HG03342 (cell line): ENCODE results near the gene FDX2.
"Not testable (repeated sequence)": the region's sequence is repeated elsewhere in the genome, so short reads cannot be mapped to it uniquely, and the experiment has no call there.

Experiments used
- ATAC-seq: cut with Tn5 transposase; IDR thresholded peaks from one replicate; pipeline ENCODE4 v1.9.1; 2021; ENCODE audit warnings: mild to moderate bottlenecking, moderate library complexity; ENCODE audit not compliant: unreplicated experiment

FDX2 gene

GRCh38 chr19:10315335-10316214, at the start of gene FDX2:
FDX2 (minus strand) TSS chr19:10316015; CDS start chr19:10315996, 19 bp downstream.
- ATAC-seq: no peak

GRCh38 chr19:10365518-10365917, 49.7 kb upstream of the FDX2 start:
- ATAC-seq: no peak

- ATAC-seq: no peak
These were observed 48.8 kb upstream of the FDX2 start for GRCh38 chr19:10364644-10365043.

- ATAC-seq: no peak
These were observed 48.0 kb upstream of the FDX2 start for GRCh38 chr19:10363789-10364281.

DNA sequence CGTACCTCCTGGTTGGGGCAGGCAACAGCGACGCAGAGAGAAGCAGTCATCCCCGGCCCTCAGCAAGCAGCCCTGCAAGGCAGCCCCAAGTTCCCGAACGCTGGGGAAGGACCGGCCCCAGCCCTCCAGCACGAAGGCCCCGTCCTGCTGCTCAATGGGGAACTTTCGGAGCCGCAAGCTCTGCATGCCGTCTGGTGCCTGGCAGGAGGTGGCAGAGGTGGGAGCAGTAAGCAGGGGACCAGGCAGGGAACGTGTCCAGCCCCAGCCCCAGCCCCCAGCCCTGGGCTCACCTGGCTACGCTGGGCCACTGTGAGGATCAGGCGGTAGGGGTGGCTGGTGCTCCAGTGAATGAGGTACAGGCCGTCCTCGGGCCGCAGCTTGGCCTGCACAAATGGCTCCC, 46.4 kb upstream of the FDX2 start:
- ATAC-seq: no peak

DNA sequence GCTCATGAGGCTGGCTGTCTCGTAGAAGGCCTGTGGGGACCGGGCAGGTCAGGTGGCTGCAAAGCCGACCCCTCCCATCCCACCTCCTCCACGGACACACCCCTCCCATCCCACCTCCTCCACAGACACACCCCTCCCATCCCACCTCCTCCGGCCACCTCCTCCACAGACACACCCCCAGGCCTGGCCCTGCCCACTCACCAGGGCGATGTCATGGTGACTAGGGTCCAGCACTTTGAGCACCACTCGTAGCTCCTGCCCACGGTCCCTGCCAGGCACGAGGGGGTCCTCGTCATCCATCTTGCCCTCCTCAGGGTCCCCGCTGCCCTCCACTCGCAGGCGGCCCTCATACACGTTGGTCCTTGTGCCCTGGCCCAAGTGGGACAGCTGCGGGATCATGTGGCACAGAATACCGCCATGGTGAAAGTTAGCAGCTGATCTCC, 45.8 kb upstream of the FDX2 start:
- no peak for ATAC-seq

DNA sequence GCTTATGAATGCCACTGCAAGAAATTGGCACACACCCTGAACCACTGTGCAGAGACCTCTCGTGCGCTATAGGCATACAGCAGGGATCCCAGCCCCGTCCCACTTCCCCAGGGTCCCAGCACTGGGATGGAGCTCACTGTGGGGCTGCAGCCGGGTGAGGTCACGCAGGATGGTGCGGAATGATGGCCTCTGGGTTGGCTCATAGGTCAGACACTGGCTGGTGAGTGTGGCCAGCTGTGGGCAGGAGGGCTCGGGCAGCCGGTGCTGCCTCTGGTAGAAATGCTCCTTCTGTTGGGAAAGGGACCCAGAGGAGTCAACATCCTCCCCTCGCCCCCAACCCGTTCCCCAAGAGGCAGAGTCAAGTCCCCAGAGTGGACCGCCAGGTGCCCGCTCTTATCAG, 40.6 kb upstream of the FDX2 start:
- ATAC-seq: no peak

- ATAC-seq: no peak
These were observed 38.1 kb upstream of the FDX2 start for GRCh38 chr19:10353793-10354391.

DNA sequence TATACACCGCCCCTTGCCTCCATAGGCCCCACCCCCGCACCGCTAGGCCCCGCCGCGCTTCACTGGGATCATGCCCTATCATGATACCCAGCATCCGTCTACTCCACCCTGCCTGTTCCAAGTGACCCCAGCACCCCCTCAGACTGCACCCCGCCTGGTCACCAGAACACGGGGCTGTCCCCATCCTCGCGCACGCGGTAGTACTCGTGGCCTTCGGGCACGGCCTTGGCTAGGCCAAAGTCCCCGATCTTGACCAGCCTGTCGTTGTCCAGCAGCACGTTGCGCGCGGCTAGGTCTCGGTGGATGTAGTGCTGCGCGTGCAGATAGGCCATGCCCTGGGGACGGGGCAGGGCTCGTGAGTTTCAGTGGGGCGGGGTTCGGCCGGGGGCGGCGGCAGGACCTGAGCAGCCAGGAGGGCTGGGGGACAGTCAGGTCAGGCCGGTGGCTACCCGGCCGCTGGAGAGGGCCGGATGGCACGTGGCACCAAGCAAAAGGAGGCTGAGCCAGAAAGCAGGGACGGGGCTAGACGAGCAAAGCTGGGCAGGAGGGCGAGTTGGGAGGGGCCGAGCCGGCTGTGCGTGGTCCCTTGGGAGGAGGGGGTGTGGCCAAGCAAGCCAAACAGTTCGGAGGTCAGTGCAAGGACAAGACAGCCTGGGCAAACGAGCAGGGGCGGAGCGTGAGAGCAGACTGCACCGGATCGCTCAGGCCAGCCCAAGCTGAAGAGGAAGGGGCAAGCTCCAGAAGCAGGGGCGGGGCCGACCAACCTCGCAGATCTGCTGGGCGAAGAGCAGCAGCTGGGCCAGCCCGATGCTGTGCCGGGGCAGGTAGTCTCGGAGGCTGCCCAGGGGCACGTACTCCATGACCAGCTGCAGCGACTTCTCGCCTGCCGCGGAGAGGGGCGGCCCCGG, 37.2 kb upstream of the FDX2 start:
- no peak for ATAC-seq

DNA sequence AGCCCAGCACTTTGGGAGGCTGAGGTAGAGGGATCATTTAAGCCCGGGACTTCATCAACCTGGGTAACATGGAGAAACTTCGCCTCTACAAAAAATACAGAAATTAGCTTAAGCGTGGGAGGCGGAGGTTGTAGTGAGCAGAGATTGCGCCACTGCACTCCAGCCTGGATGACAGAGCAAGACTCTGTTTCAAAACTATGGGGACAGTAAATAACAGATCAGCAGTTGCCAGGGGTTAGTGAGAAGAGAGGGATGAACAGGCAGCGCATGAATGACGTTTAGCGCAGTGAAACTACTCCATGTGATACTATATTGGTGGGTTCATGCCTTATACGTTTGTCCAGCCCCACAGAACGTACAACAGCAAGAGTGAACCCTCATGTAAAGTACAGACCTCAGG, 30.7 kb upstream of the FDX2 start:
- ATAC-seq: no peak

DNA sequence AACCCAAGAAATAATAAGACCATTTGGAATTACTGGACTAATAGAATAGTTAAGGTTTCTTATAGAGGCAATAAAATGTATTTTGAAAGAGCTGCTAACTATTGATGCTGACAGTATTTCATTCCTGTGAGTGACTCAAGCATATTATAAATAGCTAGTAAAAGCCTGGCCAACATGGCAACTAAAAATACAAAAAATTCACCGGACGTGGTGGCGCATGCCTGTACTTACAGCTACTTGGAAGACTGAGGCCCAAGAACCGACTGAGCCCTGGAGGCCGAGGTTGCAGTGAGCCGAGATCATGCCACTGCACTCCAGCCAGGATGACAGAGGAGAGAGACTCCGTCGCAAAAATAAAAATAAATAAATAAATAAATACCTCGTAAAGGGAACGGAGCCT, 29.0 kb upstream of the FDX2 start:
- ATAC-seq: no peak

DNA sequence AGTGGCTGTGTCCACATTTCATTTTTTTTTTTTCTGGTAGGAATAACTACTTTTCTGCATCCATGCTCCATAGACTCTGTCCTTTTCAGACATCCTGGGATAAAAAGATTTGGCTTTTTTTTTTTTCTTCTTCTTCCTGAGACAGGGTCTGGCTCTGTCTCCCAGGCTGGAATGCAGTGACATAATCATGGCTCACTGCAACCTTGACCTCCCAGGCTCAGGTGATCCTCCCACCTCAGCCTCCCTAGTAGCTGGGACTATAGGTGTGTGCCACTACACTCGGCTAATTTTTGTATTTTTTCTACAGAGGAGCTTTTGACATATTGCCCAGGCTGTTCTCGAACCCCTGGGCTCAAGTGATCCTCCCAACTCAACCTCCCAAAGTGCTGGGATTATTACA, 27.7 kb upstream of the FDX2 start:
- no peak for ATAC-seq

- no peak for ATAC-seq
These were observed 24.2 kb upstream of the FDX2 start for GRCh38 chr19:10339977-10340376.

DNA sequence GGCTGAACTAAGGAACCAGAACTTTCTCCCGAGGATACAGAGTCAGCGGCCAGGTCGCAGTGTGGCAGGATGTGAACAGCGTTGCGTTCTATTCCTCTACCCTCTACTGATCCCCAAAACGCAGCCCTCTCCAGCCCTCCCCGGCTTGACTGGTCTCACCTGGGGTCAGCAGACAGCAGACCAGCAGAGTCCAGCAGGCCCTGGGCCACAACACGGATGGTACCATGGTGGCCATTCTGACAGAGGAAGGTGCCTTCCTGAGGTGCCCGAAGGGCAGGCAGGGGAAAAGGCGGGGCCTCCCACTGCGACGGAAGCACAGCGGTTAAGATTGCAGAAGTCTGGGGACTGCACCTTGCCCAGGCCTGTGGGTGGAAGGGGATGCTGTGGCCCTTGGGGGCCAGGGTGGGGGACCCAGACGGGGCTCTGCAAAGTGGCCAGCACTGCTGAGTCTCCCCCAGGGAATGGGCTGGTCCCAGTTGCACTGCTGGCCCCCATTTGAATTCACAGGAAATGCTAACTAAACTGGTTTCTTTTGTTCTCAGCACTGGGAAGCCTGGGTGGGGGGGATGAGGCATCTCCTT, 23.7 kb upstream of the FDX2 start, which contains the start of gene ICAM3:
Gene ICAM3, minus strand, starts transcription at position 245 of the 581 bp plus-strand sequence. Its CDS starts 10 bp downstream, at position 235.
- no peak for ATAC-seq

DNA sequence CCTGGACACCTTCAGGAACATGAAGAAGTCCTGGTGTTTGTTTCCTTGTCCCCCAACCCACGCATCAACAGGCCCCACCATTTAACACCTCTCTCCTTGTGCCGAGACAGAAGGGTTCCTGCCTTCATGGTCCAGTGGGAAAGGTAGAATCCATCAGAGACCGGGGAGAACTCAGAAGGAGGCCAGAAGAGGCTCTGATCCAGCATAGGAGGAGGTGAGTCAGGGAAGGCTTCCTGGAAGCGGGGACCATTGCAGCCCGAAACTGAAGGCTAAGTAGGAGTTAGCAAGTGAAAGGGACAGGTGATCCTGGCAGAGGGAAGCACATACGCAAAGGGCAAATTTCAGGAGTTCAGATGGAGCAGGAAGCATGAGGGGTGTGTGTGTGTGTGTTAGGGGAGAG, 23.1 kb upstream of the FDX2 start:
- ATAC-seq: no peak

DNA sequence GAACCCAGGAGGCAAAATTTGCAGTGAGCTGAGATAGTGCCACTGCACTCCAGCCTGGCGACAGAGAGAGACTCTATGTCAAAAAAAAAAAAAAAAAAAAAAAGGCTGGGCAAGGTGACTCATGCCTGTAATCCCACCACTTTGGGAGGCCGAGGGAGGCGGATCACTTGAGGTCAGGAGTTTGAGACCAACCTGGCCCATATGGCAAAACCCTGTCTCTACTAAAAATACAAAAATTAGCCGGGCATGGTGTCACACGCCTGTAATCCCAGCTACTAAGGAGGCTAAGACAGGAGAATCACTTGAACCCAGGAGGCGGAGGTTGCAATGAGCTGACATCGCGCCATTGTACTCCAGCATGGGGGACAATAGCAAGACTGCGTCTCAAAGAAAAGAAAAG, 20.9 kb upstream of the FDX2 start:
- ATAC-seq: not testable (repeated sequence)

DNA sequence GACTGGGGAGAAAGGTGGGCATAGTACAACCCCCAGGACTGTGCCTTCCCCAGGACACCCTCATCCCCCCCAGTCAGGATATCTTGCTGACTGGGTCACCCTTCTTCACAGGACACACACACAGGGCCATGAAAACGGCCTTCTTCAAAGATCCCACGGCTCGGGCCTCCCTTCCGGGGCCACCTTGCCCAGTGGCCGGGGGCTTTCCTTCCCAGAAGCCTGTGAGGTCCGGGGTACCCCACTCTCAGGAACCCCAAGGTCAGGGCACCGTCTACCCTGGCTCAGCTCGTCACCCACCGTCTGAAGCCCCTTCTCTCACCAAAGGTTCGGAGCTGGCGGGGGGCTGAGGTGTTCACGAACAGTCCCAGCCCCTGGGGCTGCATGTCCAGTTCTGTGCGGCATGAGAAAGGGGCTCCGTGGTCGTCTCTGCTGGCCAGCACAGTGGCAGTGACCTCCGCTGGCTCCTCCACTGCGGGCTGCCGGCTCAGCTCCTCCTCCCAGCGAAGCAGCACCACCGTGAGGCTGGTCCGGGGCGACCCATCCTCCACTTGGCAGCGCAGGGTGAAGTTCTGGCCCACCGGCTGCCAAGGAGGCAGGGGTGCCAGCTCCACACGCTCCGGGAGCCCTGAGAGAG, 19.7 kb upstream of the FDX2 start:
- ATAC-seq: no peak

- no peak for ATAC-seq
These were observed 19.0 kb upstream of the FDX2 start for GRCh38 chr19:10334588-10335351.

- ATAC-seq: no peak
These were observed 18.2 kb upstream of the FDX2 start for GRCh38 chr19:10333758-10334587.
